K562 (cell line): ENCODE data around the gene VIM. TPM values are rescaled to one million over a fixed set of nuclear protein-coding genes. Genes with fewer than 3 reads are reported as not detected.

ENCODE experiments used
- CTBP1 ChIP-seq: fragments of 450-650 bp; IDR thresholded peaks from 2 replicates; pipeline ENCODE4 v1.6.1; 2016; ENCODE audit warnings: borderline replicate concordance
- DIDO1 ChIP-seq: fragments of 450-650 bp; IDR thresholded peaks from 2 replicates; pipeline ENCODE4 v1.6.1; 2016; ENCODE audit warnings: low read depth, missing biosample characterization, missing genetic modification characterization
- E2F8 ChIP-seq: fragments of 450-650 bp; IDR thresholded peaks from 2 replicates; pipeline ENCODE4 v1.7.1; 2018; ENCODE audit warnings: mild to moderate bottlenecking, low read depth; ENCODE audit not compliant: partially characterized antibody
- ELK1 ChIP-seq: sonication (generic); formaldehyde crosslinking; IDR thresholded peaks from 2 replicates; pipeline ENCODE4 v1.8.1; 2022; ENCODE audit warnings: missing genetic modification reagents
- HMG20B ChIP-seq: fragments of 250-450 bp; sonication (Bioruptor Pico); IDR thresholded peaks from 2 replicates; pipeline ENCODE4 v1.5.0; 2021; ENCODE audit warnings: mild to moderate bottlenecking
- ID3 ChIP-seq, 2 experiments: fragments of 250-450 bp in 1 of 2; fragments of 450-650 bp in 1 of 2; sonication (Bioruptor Pico) in 1 of 2; IDR thresholded peaks; 2 replicates each; pipeline versions ENCODE4 v1.6.1 to v1.8.0; 2016 to 2021; ENCODE audit warnings: mild to moderate bottlenecking in 2 of 2, moderate library complexity in 2 of 2, missing compliant biosample characterization in 1 of 2, missing genetic modification characterization in 1 of 2
- JUND ChIP-seq, 2 experiments: IDR thresholded peaks; 2 replicates in 1 of 2; 3 replicates in 1 of 2; pipeline ENCODE4 v1.6.1; 2011; ENCODE audit warnings: borderline replicate concordance in 2 of 2, low read depth in 2 of 2, low read length in 2 of 2, improper control_type of control experiment in 1 of 2, missing biosample characterization in 1 of 2, missing genetic modification characterization in 1 of 2, missing genetic modification reagents in 1 of 2
- NR3C1 ChIP-seq: sonication (generic); formaldehyde crosslinking; IDR thresholded peaks from 2 replicates; pipeline ENCODE4 v1.8.1; 2022; ENCODE audit warnings: missing genetic modification reagents
- TBP ChIP-seq: optimal IDR thresholded peaks from 2 replicates; pipeline ENCODE3; 2011; ENCODE audit warnings: low read depth, low read length, improper control_type of control experiment
- THAP12 ChIP-seq: fragments of 250-450 bp; sonication (Bioruptor Pico); IDR thresholded peaks from 2 replicates; pipeline ENCODE4 v1.9.0; 2021; ENCODE audit warnings: mild to moderate bottlenecking, inconsistent platforms
- THAP7 ChIP-seq: fragments of 250-450 bp; sonication (Bioruptor Pico); IDR thresholded peaks from 2 replicates; pipeline ENCODE4 v1.5.0; 2021
- ZBTB49 ChIP-seq: sonication (generic); formaldehyde crosslinking; IDR thresholded peaks from 2 replicates; pipeline ENCODE4 v1.8.0; 2022; ENCODE audit warnings: missing genetic modification reagents, mild to moderate bottlenecking, borderline replicate concordance
- ZC3H4 ChIP-seq: sonication (generic); formaldehyde crosslinking; IDR thresholded peaks from 2 replicates; pipeline ENCODE4 v1.9.0; 2021; ENCODE audit warnings: missing genetic modification reagents, borderline replicate concordance
- ZNF589 ChIP-seq: fragments of 200-800 bp; sonication (Bioruptor generic); IDR thresholded peaks from 2 replicates; pipeline ENCODE4 v1.6.1; 2016; ENCODE audit warnings: low read depth, missing genetic modification characterization, missing compliant biosample characterization
- polyA plus RNA-seq, 8 experiments: library from polyadenylated mRNA; depleted of rRNA in 4 of 8; stranded (reverse) in 5 of 8; unstranded in 3 of 8; fragments of >200 nt; fragmentation: Nextera tagmentation in 2 of 8; fragmentation: Illumina TruSeq in 1 of 8; extraction: Ambion mirVana in 2 of 8; extraction: Trizol in 1 of 8; gene quantifications; 2 replicates each; pipeline versions ENCODE4 v1.2.1 to v1.2.3, GENCODE V29; 2011 to 2014; ENCODE audit warnings: inconsistent platforms in 1 of 8, missing spikeins in 1 of 8
- total RNA-seq, 7 experiments: library from RNA; depleted of rRNA in 6 of 7; stranded (reverse); fragments of >200 nt in 6 of 7; fragmentation: Illumina TruSeq in 2 of 7; extraction: Trizol in 2 of 7; gene quantifications; 2 replicates each; pipeline versions ENCODE4 v1.2.1 to v1.2.3, GENCODE V29; 2011 to 2021; ENCODE audit warnings: low replicate concordance in 1 of 7

Gene VIM
- total and polyA plus RNA-seq, 9 of the 15 experiments (the other 6 are each of a cell fraction or from before 2014, with no cell fraction given): 86.0 to 621 (median 383) TPM

- TF ChIP-seq THAP12 (CRISPR knock-in tag) (peak; percentile 21; the same call in 1 of the 2 replicates), ZNF589 (CRISPR knock-in tag) (0 out of 2 replicates have a peak, but pooled peaks have one; percentile 49), ZC3H4 (CRISPR knock-in tag) (peak; percentile 81; the same call in 1 of the 2 replicates), ZBTB49 (CRISPR knock-in tag) (no peak), CTBP1 (peak; percentile 40; the same call in 1 of the 2 replicates), DIDO1 (no peak), HMG20B (CRISPR knock-in tag) (no peak), TBP (peak; percentile 93), JUND (IDR thresholded peaks at IDR 0.05; ENCODE audit: borderline replicate concordance, low read depth, low read length) (no peak), JUND (tag; IDR thresholded peaks at IDR 0.05; ENCODE audit: borderline replicate concordance, low read depth, low read length) (0 out of 3 replicates have a peak, but pooled peaks have one; percentile 1), NR3C1 (CRISPR knock-in tag) (peak; percentile 95), THAP7 (peak; percentile 43; the same call in 1 of the 2 replicates), E2F8 (no peak), ID3 (CRISPR knock-in tag; IDR thresholded peaks at IDR 0.05) (no peak), ID3 (tag; IDR thresholded peaks at IDR 0.05) (0 out of 2 replicates have a peak, but pooled peaks have one; percentile 43), ELK1 (CRISPR knock-in tag) (no peak)
Measured at GRCh38 chr10:17229016-17229716, 1.1 kb downstream of the VIM start (continued).
